ENCODE data around the gene KCTD2. TPM values are rescaled to one million over a fixed set of nuclear protein-coding genes. Genes with fewer than 3 reads are reported as not detected.

The KCTD2 gene
- total RNA-seq, 1 donor from 2014 or later: 24.9 TPM

DNA sequence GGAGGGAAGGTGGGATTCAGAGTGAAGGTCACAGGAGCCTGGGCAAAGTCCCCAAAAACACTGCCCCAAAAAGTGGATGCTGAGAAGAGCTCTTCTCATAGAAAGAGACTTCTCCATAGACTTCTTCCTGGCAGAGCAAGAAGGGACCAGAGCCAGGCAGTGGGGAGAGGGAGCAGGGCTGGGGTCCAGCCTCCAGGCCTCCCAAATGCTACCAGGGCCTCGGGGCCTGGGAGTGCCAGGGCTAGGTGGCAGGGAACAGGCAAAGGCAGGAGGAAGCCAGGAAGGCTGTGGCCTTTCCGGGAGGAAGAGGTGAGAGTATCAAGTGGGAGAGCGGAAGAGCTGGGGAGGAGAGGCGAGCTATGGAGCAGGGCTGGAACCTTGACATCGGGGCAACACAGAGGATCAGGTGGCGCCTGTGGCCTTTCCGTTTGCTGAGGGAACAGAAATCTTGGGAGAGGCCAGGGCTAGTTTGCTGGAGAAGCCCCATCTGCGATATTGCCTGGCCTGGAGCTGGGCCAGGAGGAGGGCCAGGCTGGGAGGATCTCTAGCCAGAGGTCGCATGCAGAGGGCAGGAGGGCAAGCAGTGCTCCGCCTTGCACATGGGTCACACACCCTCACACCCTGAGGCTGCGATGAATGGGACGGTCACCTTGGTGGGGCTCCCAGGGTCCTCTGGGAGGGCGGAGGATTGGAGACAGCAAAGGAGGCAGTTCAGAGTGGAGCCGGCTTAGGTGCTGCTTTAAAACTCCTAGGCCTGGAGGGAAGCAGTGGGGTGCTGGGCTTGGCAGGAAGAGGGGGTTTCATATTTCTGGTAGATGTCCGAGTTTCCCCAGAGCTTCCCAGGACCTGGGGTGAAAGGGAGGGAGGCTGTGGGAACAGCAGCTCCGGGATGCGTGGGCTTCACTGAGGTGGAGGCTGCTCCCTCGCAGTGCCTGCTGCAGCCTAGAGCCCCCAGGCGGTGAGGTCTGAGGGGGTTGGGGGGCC lies 44.1 kb downstream of the KCTD2 start:
- TF ChIP-seq, protein P1, sequence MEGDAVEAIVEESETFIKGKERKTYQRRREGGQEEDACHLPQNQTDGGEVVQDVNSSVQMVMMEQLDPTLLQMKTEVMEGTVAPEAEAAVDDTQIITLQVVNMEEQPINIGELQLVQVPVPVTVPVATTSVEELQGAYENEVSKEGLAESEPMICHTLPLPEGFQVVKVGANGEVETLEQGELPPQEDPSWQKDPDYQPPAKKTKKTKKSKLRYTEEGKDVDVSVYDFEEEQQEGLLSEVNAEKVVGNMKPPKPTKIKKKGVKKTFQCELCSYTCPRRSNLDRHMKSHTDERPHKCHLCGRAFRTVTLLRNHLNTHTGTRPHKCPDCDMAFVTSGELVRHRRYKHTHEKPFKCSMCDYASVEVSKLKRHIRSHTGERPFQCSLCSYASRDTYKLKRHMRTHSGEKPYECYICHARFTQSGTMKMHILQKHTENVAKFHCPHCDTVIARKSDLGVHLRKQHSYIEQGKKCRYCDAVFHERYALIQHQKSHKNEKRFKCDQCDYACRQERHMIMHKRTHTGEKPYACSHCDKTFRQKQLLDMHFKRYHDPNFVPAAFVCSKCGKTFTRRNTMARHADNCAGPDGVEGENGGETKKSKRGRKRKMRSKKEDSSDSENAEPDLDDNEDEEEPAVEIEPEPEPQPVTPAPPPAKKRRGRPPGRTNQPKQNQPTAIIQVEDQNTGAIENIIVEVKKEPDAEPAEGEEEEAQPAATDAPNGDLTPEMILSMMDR (IDR thresholded peaks at IDR 0.05; ENCODE audit: unreplicated experiment): no peak
- Mint-ChIP-seq H3K4me3 (ENCODE audit: low read depth) (no peak overlapping the region), H3K9me3 (ENCODE audit: low read depth) (no peaks in the 10 kb centered on the region), H3K27me3 (no peaks in the 10 kb centered on the region), H3K4me1 (ENCODE audit: low read depth) (peaks cover 23% of the 10 kb centered on the region), H3K36me3 (ENCODE audit: insufficient read depth) (no peaks in the 10 kb centered on the region), H3K27ac (peak overlapping the region; percentile 13)
- DNase-seq (ENCODE audit: low spot score, unreplicated experiment): no peak

DNA sequence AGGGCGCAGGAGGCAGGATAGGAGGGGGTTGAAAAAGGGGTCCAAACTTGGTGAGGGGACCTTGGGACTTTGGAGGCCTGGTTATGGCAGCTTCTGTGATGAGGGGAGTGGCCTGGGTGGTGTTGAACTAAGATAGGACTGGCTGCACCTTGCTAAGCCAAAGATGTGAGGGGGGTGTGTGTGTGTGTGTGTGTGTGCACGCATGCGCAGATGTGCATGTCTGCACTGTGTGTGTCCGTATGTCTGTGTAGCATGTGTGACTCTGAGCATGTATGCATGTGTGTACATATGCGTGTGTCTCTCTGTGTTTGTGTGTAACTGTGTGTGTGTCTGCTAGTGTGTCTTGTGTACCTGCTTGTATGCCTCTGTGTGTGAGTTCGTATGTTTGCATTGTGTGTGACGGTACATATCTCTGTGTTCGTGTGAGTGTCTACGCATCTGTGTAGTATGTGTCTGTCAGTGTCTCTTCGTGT lies 44.9 kb downstream of the KCTD2 start:
- TF ChIP-seq, protein P1 (IDR thresholded peaks at IDR 0.05; ENCODE audit: unreplicated experiment): no peak
- Mint-ChIP-seq H3K4me3 (ENCODE audit: low read depth) (peak overlapping the region; percentile 23), H3K27me3 (no peaks in the 10 kb centered on the region), H3K27ac (no peak overlapping the region), H3K9me3 (ENCODE audit: low read depth) (no peaks in the 10 kb centered on the region), H3K36me3 (ENCODE audit: insufficient read depth) (no peaks in the 10 kb centered on the region), H3K4me1 (ENCODE audit: low read depth) (peaks cover 18% of the 10 kb centered on the region)
- DNase-seq (ENCODE audit: low spot score, unreplicated experiment): no peak

DNA sequence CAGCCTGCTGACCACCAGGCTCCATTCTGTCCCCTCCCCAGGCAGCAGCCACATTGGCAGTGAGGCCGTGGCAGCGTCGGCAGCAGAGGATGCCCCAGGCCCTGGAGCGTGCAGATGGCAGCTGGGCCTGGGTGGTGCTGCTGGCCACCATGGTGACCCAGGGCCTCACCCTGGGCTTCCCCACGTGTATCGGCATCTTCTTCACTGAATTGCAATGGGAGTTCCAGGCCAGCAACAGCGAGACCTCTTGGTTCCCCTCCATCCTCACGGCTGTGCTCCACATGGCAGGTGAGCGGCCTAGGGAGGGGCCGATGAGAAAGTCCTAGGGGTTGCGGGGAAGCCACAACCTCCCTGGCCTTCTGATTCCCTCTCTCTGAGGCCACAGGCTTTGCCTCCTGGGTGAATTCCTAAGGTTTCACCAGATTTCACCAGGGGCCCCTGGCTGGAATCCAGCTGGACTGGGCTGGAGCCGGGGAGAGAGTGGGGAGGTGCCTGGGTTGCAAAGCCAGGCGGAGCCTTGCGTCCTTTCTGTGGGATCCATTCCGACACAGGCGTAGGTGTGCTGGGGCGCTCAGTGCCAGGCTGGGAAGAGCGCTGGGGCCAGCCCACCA lies 46.6 kb downstream of the KCTD2 start:
- no peak for DNase-seq (ENCODE audit: low spot score, unreplicated experiment)
- Mint-ChIP-seq H3K4me1 (ENCODE audit: low read depth) (peaks cover 18% of the 10 kb centered on the region), H3K9me3 (ENCODE audit: low read depth) (no peaks in the 10 kb centered on the region), H3K4me3 (ENCODE audit: low read depth) (no peak overlapping the region), H3K27ac (no peak overlapping the region), H3K36me3 (ENCODE audit: insufficient read depth) (peaks cover 2% of the 10 kb centered on the region), H3K27me3 (no peaks in the 10 kb centered on the region)
- TF ChIP-seq, protein P1 (IDR thresholded peaks at IDR 0.05; ENCODE audit: unreplicated experiment): no peak

DNA sequence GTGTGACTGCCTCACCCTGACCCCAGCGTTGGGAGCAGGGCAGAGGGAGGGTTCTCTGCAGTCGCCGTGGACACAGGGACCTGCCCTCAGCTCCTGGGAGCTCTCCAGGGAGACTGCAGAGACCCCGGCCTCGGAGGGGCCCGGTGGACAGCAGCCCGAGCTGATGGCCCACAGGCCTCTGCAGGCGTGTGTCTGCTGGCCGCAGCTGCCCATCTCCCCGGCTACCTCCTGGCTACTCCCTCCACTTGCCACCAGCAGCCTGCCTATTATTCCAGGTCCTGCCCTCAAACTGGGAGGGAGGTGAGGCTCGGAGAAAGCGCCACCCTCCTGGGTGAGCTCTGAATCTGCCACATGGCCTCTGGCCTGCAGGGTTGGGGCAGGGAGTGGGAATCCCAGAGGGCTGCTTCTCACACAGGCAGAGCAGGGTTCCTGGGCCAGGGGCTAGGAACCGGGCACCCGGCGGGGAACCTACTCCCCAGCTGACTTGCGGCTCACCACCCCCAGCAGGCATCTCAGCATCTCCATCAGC lies 47.9 kb downstream of the KCTD2 start:
- no peak for DNase-seq (ENCODE audit: low spot score, unreplicated experiment)
- H3K4me1 Mint-ChIP-seq (ENCODE audit: low read depth): peaks cover 18% of the 10 kb centered on the region
- peaks cover 3% of the 10 kb centered on the region for H3K36me3 Mint-ChIP-seq (ENCODE audit: insufficient read depth)
- no peak overlapping the region for H3K27ac Mint-ChIP-seq
- TF ChIP-seq, protein P1 (IDR thresholded peaks at IDR 0.05; ENCODE audit: unreplicated experiment): no peak
- H3K9me3 Mint-ChIP-seq (ENCODE audit: low read depth): no peaks in the 10 kb centered on the region
- no peaks in the 10 kb centered on the region for H3K27me3 Mint-ChIP-seq
- no peak overlapping the region for H3K4me3 Mint-ChIP-seq (ENCODE audit: low read depth)

DNA sequence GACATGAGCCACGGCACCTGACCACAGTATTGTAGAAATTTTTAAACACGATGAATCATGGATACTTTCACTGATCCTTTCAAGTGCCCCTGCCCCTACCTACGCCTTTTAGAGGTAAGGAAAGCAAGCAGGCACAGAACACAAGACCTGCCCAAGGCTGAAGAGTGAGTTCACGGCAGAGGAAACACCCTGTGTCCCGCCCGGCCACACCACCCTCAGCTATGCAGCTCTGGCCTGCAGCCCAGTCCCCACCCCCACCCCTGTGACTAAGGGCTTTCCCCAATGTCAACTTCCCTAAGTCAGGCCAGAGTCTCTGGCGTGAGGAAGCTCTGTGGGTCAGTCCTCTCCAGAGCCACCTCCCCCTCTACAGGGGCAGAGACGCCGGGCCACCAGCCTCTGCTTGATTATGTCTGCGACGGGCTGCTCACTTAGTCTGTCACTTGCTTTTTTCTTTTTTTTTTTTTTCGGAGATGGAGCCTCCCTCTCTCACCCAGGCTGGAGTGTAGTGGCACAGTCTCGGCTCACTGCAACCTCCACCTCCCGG lies 49.1 kb downstream of the KCTD2 start:
- no peaks in the 10 kb centered on the region for H3K27me3 Mint-ChIP-seq
- TF ChIP-seq, protein P1 (IDR thresholded peaks at IDR 0.05; ENCODE audit: unreplicated experiment): no peak
- H3K36me3 Mint-ChIP-seq (ENCODE audit: insufficient read depth): peaks cover 3% of the 10 kb centered on the region
- H3K4me3 Mint-ChIP-seq (ENCODE audit: low read depth): no peak overlapping the region
- H3K27ac Mint-ChIP-seq: peak overlapping the region; percentile 73
- DNase-seq (ENCODE audit: low spot score, unreplicated experiment): no peak
- peaks cover 12% of the 10 kb centered on the region for H3K4me1 Mint-ChIP-seq (ENCODE audit: low read depth)
- no peaks in the 10 kb centered on the region for H3K9me3 Mint-ChIP-seq (ENCODE audit: low read depth)

Measured in progenitor cell of endocrine pancreas (in vitro differentiated cells).